GM08714 (cell line): Measurements from ENCODE around the gene TUBD1.
"Not testable (repeated sequence)": the region's sequence is repeated elsewhere in the genome, so short reads cannot be mapped to it uniquely, and the experiment has no call there.

Experiments used
- H3K4me3 ChIP-seq: fragments of 200-500 bp; sonication (Bioruptor generic); 2 replicates; pipeline ENCODE4 v1.5.1; 2014; ENCODE audit warnings: mild to moderate bottlenecking, low read length, inconsistent platforms
- ZNF274 ChIP-seq: IDR thresholded peaks from 2 replicates; pipeline ENCODE4 v1.6.1; 2012; ENCODE audit warnings: mild to moderate bottlenecking, low read depth, low read length

TUBD1 gene

GRCh38 chr17:59892924-59893675 is at the start of gene TUBD1, which contains the start of gene RPS6KB1:
Gene TUBD1 (minus strand): TSS chr17:59892943. CDS start chr17:59891002, 1,941 bp downstream.
Gene RPS6KB1 (plus strand): TSS chr17:59893121. CDS start chr17:59893185, 64 bp downstream.
- no peak for TF ChIP-seq ZNF274

GRCh38 chr17:59941131-59941530 is 48.4 kb upstream of the TUBD1 start:
- no peak for TF ChIP-seq ZNF274
- no peak overlapping the region for H3K4me3 ChIP-seq

More at GRCh38 chr17:59892924-59893675, at the start of gene TUBD1, which contains the start of gene RPS6KB1:
- H3K4me3 ChIP-seq = peak within 1 kb of the TSS; percentile 86

GRCh38 chr17:59940697-59941096 is 48.0 kb upstream of the TUBD1 start:
- H3K4me3 ChIP-seq = not testable (repeated sequence)

- not testable (repeated sequence) for H3K4me3 ChIP-seq
These were observed 40.6 kb upstream of the TUBD1 start for GRCh38 chr17:59933317-59933716.

- H3K4me3 ChIP-seq = not testable (repeated sequence)
These were observed 38.0 kb upstream of the TUBD1 start for GRCh38 chr17:59930768-59931167.

- not testable (repeated sequence) for H3K4me3 ChIP-seq
These were observed 37.4 kb upstream of the TUBD1 start for GRCh38 chr17:59930121-59930520.

- H3K4me3 ChIP-seq = not testable (repeated sequence)
These were observed 27.9 kb upstream of the TUBD1 start for GRCh38 chr17:59920637-59921036.

GRCh38 chr17:59916446-59916845 is 23.7 kb upstream of the TUBD1 start:
- no peak for TF ChIP-seq ZNF274
- H3K4me3 ChIP-seq = no peak overlapping the region

GRCh38 chr17:59914274-59914854 is 21.6 kb upstream of the TUBD1 start:
- no peak overlapping the region for H3K4me3 ChIP-seq
- no peak for TF ChIP-seq ZNF274

GRCh38 chr17:59907467-59907866 is 14.7 kb upstream of the TUBD1 start:
- H3K4me3 ChIP-seq = no peak overlapping the region
- TF ChIP-seq ZNF274 = no peak

- no peak for TF ChIP-seq ZNF274
- no peak overlapping the region for H3K4me3 ChIP-seq
These were observed 10.7 kb upstream of the TUBD1 start for GRCh38 chr17:59903455-59903854.

GRCh38 chr17:59901604-59902003 is 8.9 kb upstream of the TUBD1 start:
- H3K4me3 ChIP-seq = no peak overlapping the region
- TF ChIP-seq ZNF274 = no peak

GRCh38 chr17:59899099-59899498 is 6.4 kb upstream of the TUBD1 start:
- TF ChIP-seq ZNF274 = no peak
- no peak overlapping the region for H3K4me3 ChIP-seq

- TF ChIP-seq ZNF274 = no peak
- no peak overlapping the region for H3K4me3 ChIP-seq
These were observed 4.3 kb upstream of the TUBD1 start for GRCh38 chr17:59897090-59897489.

- TF ChIP-seq ZNF274 = no peak
- peak overlapping the region; percentile 80 for H3K4me3 ChIP-seq
These were observed 945 bp upstream of the TUBD1 start for GRCh38 chr17:59893676-59894100.
